ENCODE measurements around the gene ADAMTSL1.

Gene ADAMTSL1

GRCh38 chr9:18611971-18612370 is 138.0 kb downstream of the ADAMTSL1 start:
- DNase-seq, result no peak

- no peak for DNase-seq
Measured at GRCh38 chr9:18614116-18614515, 140.2 kb downstream of the ADAMTSL1 start.

DNA sequence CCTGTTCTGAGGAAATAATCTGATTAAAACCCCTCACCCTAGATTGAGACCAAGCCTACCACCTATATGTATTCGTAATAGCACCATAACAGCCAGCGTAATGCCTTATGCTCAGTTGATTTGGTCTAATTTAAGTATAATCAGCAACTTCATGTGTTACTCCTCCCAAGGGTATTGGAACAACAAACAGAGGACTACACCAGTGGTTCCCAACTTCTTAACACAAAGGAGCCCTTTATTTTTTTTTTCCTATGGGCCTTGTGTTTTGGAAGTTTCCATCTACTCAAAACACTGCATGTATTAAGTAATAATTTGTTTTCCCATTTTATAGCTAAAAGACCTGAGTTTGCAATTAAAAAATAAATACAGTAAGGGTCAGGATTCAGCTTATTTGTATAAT is 140.7 kb downstream of the ADAMTSL1 start:
- DNase-seq, result no peak

DNA sequence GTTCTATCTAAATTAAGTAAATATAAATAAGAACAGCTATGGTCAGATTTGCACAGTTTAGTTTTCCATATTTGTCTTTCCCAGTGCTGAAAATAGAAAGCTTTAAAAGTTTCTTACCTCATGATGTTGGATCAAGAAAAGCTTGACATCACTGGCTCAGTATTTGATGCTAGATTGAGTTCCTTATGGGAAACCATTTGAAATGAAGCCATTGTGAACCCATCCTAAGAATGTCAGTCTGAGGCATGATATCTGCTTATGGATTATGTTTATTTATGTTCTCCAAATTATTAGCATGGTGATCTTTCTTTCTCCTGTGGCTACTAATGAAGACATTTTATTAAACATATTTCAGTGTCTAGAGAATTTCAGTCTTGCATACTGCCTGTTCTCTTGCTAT is 143.0 kb downstream of the ADAMTSL1 start:
- DNase-seq, result no peak

GRCh38 chr9:18617759-18618158 is 143.8 kb downstream of the ADAMTSL1 start:
- DNase-seq, result no peak

DNA sequence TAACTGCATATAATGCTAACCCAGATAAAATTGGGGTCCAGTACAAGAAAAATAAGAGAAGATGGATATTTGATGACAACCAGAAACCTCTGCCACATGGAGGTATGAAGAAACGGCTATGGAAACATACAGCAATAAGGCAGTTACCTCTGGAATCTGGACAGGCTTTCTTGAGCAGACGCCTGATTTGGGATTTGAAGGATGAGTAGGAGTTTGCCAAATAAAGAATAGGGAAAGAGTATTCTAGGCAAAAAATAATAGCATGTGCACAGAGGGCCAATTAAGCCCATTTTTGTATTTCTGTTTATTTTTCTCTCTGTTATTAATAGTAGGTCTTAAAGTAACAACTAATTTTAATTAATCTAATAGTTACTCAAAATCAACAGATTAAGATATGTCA is 144.9 kb downstream of the ADAMTSL1 start:
- no peak for DNase-seq

- DNase-seq, result no peak
Measured at GRCh38 chr9:18622186-18622836, 148.4 kb downstream of the ADAMTSL1 start.

DNA sequence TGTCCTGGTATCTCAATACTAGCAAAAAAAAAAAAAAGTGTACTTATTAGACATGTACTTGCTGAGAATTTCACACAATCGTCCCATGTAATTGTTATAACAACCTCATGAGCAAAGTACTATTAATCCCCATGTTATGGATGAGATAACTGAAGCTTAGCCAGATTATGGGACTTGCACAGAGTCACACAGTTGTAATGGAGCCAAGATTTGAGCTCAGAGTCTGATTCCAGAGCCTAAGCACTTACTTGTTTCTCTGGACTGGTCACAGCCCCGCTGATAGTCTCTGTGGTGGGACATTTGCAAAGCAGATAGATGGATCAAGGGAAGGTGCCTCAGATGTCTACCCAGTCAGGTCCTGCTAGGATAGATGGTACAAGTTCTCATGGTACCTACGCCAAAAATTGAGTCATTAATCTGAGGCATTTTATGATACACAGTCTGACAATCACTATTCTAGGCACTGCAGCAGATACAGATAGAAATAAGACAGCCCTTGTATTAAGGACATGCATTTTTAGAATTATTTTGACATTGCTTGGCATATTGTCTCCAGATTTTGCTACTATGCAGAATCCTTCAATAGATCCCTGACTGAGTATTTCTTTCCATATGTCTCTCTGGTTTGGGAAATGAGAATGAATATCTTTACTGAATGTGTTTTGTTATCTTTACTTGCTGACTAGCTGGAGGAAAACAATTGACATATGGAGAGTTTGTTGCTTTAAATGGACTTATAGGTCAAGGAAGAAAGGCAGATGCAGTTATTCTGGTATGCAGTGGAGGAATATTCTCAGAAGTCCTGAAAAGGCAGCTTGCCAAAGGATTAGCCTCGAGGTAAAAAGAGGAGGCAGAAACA is 149.5 kb downstream of the ADAMTSL1 start:
- no peak for DNase-seq

GRCh38 chr9:18626046-18626698 is 152.2 kb downstream of the ADAMTSL1 start:
- no peak for DNase-seq

GRCh38 chr9:18629136-18629535 is 155.2 kb downstream of the ADAMTSL1 start:
- no peak for DNase-seq

- DNase-seq, result no peak
Measured at GRCh38 chr9:18632632-18633403, 158.9 kb downstream of the ADAMTSL1 start.

GRCh38 chr9:18636781-18637180 is 162.8 kb downstream of the ADAMTSL1 start:
- no peak for DNase-seq

GRCh38 chr9:18638371-18639249 is 164.7 kb downstream of the ADAMTSL1 start:
- DNase-seq, result no peak

DNA sequence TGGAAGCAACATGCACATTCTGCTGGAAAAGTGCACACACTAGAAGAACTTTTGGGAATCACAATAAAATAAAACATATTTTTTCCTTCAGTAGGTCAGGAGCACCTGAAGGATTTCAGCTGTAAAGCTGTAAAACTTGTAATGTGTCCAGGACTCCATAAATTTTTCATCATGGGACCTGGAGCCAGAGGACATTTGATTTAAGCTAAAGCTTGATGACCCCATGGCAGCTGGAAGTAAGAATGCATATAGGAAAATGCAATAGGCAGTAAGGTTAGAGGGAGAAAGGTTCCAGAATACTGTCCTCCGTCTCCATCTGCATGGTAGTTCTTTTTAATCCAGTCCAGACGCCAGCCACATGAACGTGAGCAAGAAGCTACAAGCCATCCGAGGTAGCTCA is 166.0 kb downstream of the ADAMTSL1 start:
- no peak for DNase-seq

GRCh38 chr9:18658804-18659705 is 185.1 kb downstream of the ADAMTSL1 start:
- no peak for DNase-seq

DNA sequence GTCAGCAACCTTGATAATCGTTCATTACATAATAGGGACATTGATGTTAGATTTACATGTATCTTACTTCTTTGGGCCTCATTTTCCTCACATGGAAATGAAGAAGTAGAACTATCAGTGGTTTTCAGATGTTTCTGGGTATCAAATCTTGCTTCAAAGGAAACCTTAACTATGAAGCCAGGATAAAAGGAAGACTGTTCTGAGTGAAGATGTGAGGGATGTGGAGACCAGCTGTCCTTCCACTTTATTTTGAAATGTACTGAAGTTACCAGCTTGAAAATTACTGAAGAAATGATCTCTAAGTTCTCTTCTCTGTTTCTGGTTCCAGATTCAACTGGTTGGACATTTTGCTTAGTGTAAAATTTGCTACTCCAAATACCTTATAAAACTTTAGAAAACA is 186.0 kb downstream of the ADAMTSL1 start:
- no peak for DNase-seq

DNA sequence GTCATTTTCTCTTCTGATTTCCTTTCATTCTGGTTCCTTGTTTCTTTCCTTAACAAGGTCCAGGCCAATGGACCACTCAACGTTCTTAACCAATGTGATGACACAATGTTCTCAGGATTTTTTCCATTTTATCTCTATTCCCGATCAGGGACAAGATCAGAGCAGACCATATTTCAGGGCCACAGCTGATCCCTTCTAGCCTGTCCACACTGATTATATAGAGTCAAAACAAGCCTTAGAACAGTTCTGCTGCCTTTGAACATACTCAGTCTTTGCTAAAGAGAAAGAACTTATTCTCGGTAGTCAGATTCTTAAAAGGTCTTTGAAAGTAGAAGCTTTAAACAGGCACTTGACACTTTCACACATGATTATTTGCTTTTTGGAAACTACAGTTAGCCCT is 188.4 kb downstream of the ADAMTSL1 start:
- DNase-seq, result no peak

- no peak for DNase-seq
Measured at GRCh38 chr9:18665947-18666346, 192.0 kb downstream of the ADAMTSL1 start.

DNA sequence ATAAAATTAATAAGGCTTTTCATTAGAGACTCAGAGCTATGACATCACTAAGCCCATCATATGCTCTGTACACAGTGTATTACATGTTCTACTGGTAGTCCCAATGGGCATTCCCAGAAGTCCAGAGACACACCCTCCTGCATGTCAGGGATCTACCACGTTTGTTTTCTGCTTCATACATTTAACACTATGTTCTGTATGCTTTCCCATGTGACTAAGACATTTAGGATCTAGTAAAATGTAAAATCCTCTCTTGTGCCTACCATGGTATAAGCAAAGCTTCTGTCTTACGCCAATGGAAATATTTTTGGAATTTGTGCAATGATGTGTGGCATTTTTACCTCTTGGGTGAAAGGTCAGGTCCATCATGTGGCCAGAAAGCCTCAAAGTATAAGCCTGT is 192.4 kb downstream of the ADAMTSL1 start:
- no peak for DNase-seq

DNA sequence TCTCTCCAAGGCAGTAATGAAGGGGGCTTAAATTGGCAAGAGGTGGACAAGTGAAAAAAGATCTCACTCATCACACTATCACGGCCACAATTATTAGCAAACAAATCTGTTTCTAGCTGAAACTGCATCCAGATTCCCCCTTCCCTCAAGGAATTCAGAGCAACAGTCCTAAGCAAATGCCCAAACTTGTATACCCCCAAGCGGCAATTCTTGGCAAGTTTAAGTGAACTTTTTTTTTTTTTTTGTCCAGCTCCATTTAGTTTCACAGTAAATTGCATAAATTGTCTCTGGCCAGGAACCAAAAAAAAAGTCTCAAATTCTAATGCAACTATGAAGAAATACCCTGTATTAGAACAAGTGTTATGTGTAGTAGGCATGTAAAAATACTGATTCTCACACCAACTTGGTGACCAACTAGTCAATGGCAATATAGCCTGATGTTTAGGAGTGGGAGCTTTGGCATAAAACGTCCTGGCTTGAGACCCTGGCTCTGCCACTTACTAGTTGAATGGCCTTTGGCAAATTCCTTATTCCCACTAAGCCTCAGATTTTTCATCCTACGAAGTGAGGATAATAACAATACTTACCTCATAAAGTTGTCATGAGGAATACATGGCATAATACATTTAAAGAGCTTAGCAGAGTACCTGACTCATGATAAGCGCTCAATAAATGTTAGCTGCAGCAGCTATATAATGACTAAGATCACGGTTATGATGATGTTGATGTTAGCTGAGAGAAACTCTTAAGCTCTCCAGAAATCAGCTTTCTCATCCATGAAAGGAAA is 193.2 kb downstream of the ADAMTSL1 start:
- no peak for DNase-seq

Data from AML-193 (cell line).